Left kidney (tissue), 2 donors: ENCODE results near the gene SYK. TPM values are rescaled to one million over a fixed set of nuclear protein-coding genes. Genes with fewer than 3 reads are reported as not detected.
"Not testable (repeated sequence)": the region's sequence is repeated elsewhere in the genome, so short reads cannot be mapped to it uniquely, and the experiment has no call there.

Source experiments
- DNase-seq: peaks from one replicate; pipeline ENCODE4 v3.0.0-alpha.2; 2013
- polyA plus RNA-seq: library from polyadenylated mRNA; unstranded; fragments of 120-200 nt; gene quantifications from one replicate; pipeline ENCODE4 v1.2.1, GENCODE V29; 2013; ENCODE audit not compliant: insufficient read length

The SYK gene
- polyA plus RNA-seq, 1 donor, result 26.2 TPM

DNA sequence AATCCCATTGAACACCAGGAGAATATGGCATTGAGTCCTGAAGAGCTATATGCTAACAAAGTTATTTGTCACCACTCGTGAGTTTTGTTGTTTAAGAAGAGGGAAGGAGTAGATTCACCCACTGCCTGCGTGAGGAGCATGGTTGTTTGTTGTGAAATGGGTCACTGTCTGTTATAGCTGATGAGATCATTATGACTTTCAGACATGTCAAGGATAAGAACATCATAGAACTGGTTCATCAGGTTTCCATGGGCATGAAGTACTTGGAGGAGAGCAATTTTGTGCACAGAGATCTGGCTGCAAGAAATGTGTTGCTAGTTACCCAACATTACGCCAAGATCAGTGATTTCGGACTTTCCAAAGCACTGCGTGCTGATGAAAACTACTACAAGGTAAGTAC lies 76.9 kb downstream of the SYK start:
- DNase-seq, result no peak

DNA sequence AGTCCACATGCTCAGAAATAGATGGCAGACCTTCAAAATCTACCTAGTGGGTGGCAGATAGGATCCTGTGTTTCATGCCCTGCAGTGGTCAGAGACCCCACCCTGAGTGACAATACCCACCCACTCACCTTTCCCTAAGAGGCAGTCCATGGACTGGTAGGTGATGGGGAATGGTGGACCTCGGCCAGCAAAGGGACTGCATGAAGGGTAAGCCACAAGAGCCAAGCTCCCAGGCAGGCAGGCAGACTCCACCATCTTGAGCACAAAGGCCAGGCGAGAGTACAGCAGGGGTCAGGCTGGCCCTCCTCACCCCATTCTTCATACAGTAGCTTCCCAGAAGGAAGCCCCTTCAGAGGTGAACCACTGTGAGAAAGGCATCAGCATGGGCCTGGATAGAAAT lies 78.4 kb downstream of the SYK start:
- DNase-seq, result no peak

DNA sequence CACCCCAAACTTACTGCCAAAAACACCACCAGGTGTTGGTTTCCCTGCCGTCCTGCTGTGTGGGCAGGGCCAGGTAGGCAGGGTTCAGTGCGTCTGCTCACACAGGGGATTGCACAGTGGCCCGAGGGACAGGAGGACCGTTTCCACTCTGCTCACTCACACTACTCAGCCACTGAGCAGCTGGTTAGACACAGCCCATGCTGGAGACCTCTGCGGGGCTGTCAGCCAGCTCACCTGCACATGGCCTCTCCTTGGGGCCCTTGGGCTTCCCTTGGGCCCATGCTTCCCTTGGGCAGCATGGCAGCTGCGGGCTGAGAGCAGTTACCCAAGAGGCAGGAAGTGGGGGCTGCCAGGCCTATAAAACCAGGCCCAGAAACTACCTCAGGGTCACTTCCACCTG lies 79.0 kb downstream of the SYK start:
- no peak for DNase-seq

DNA sequence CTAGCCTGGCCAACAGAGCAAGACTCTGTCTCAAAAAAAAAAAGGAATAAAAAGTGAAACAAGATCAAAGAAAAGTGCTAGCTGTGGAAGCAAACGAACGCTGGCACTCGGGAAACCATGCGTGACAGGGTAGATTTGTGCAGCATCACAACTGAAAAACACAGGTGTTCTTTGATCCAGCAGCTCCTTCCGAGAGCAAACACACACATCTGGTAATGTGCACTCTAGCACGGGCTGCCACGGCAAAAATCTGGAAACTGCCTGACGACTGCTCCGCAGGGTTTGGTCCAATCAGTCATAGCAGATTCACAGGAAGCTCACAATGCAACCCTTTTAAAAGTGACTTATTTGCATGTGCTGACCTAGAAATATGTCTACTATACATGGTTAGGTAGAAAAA lies 80.0 kb downstream of the SYK start:
- no peak for DNase-seq

DNA sequence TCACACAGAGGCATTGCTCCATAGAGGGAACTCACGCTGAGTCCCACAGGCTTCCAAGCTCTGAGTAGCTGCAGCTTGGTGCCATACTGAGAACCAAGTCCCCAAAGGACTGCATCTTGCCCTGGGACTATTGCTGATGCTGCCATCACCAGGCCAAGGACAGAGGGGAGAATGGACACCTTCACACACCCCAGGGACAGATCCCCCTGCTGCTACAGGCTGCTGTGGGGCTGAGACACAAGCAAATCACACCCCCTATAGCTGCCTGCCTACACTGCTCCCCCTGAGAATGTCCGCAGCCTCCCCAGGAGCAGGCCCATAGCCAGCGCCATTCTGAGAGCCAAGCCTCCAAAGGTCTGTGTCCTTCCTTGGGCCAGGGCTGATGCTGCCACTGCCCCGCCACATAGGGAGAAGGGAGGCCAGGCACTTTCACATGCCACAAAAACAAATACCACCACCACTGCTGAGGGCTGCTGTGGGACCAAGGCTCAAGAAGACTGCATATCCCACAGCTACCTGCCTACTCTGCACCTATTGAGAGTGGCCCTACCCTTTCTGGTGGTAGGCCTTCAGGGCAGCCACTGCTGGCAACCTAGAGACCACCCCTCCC lies 81.5 kb downstream of the SYK start:
- DNase-seq, result no peak

DNA sequence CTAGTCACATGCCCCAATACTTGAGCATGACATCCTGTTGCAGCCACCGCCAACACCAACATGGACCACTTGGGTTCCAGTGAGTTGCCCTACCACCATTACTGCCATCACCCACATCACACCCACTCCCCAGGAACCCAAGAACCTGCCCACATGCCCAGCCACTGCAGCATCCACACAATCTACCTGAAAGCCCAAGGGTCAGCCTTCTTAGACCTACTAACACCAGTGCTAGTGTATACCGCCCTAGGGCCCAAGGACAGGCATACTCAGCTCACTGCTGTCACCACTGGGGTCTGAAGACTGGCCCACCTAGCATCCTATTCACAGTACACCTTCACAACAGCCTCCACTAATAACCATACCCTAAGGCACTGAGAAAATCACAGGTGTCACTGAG lies 82.0 kb downstream of the SYK start:
- no peak for DNase-seq

DNA sequence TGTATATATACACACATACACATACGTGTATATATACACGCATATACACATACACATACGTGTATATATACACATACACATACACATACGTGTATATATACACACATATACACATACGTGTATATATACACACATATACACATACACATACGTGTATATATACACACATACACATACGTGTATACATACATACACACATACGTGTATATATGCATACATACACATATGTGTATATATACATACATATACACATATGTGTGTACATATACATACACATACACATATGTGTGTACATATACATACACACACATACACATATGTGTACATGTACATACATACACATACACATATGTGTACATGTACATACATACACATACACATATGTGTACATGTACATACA lies 82.6 kb downstream of the SYK start:
- DNase-seq, result no peak

DNA sequence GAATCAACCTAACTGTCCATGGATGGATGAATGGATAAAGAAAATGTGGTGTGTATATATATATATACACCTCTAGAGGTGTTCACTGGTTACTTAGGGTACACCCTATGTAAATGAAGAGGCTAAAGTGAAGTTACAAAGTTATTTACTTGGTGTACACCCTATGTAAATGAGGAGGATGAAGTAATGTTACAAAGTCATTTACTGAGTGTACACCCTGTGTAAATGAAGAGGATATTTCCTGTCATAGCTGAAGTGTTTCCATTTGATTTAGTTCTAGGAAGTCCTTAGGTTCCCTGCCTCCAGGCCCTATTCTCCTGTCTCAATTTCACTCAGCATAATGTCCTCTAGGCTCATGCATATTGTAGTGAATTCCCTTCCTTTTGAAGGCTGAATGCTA lies 85.2 kb downstream of the SYK start:
- DNase-seq, result not testable (repeated sequence)

DNA sequence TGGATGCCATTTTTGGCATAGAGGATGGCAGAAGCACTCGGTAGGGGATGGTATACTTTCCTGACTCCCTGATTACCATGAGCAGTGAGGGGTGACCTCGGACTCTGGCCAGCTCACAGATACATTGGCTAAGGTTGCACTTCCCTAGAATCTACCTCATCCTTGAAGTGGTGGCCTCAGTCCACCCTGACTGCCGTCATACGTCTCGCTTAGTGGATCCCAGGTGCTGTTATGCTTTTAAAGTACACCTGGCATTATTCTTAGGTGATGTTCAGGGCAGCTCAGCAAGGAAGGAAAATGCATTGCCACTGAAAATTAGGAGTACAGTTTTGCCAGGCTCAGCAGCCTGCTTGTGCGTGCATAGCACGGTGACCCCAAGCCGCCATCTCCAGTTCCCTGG lies 87.3 kb downstream of the SYK start:
- no peak for DNase-seq

DNA sequence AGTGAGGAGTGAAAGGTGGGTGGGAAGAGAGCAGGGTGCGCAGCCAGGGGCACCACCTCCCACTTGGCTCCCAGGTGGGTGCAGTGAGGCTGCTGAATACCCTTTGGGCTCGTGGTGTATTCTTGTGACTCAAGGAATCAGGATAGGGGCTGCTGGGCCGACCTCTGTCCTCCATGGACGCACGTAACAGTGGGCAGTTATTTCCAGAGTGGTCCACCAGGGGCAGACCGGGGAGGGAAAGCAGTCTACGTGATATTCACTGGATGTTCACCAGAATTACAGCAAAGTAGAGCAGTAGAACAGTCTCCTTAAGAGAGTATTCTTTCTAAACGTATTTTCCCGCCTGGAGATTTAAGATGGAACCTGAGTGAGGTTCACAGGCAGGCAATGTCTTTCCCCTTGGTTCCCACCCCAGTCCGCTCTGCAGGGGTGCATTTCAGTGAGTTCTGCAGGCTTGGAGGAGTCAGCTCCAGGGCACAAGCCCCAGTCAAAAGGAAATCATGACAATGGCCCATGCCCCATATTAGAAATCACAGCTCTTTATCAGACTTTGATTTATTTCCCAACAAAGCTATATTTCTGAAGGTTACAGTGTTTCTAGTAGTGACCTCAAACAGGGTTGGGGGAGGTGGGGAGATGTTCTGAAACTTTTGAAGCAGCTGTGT lies 88.7 kb downstream of the SYK start:
- no peak for DNase-seq

DNA sequence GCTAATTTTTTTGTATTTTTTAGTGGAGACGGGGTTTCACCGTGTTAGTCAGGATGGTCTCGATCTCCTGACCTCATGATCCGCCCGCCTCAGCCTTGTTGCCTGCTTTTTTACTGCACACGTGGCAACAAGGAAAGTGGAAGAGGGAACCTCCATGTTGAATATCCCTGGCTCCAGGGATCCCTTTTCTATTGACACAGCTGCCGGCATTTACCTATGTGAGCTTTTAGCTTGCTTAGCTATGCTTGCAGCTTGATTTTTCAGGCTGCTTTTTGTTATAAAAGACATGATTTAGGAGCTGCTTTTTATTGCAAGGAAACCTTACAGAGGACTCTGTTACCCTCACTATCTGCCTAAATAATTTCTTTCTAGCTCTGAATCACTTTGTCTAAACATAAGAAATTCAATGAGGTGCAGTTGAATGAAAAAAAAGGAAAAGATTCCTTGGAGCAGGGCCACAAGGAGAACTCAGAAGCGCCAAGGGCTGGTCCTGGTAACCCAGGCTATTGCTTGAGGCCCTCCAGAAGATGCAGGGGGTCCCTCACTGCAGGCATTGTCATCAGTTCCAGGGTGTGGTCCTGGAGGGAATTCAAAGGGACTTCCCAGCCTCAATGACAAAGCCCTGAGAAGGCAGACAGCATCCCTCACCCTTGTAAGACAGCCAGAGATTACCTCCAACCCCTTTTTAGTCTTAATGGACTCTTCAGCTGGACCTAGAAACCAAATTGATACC lies 89.9 kb downstream of the SYK start:
- no peak for DNase-seq

DNA sequence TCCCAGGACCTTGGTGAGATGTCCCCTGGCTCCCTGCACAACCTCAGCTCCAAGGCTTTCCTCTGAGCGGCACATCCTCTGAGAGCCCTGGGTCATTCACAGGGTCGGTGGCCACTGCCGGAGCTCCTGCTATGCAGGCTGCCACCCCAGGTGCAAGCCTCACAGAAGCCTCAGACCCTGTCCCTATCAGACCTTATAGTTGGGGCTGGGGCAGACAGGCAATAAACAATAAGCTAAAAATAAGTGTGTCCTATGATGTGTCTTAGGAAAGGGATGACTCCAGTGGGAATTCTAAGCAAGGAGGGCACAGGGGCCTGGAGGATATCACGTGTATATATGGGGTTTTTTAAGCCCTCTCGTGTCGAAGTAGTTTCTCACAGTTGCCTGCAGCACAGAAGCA lies 91.3 kb downstream of the SYK start:
- DNase-seq, result no peak

DNA sequence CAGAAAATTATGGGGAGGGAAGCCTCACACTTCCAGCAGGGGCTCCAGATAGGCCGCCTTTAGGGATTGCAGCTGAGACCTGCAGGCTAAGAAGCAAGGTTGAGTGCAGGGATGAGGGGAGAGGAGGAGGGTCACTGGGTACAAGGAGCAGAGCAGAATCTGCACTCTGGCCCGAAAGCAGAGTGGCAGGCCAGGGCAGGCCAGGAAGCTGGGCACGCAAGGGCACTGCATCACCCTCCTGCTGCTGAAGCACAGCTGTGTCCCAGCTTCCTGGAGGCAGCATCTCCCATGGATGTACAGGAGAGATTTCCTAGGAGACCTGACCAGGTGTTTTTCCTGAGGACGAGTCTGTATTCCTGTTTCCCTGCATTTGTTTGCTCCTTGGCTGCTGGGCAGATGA lies 92.1 kb downstream of the SYK start:
- no peak for DNase-seq

DNA sequence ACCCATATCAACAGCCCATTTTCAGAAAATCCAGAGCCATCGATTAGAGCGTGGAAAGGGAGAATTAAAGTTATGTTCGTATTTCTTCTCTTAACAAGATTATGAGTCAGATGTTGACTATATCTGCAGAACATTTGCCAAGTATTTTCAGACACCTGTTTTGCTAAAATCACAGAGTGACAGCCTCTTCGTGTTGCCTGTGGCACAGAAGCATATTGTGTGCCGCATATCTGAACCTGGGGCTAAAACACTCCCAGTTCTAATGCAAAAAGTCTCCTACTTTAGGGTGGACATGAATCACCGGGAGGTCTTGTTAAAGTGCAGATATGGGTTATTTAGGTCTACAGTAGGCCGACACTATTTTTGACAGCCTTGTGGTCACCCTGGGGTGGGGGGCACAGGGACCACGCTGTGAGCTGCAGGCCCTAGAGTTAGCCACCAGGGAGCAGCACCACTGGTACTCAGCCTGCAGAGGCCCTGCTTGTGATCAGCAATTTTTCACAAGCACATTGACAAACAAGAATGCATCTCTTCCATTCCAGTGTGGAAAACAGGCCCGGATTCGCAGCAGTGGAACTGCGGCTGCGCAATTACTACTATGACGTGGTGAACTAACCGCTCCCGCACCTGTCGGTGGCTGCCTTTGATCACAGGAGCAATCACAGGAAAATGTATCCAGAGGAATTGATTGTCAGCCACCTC lies 93.5 kb downstream of the SYK start:
- DNase-seq, result no peak

DNA sequence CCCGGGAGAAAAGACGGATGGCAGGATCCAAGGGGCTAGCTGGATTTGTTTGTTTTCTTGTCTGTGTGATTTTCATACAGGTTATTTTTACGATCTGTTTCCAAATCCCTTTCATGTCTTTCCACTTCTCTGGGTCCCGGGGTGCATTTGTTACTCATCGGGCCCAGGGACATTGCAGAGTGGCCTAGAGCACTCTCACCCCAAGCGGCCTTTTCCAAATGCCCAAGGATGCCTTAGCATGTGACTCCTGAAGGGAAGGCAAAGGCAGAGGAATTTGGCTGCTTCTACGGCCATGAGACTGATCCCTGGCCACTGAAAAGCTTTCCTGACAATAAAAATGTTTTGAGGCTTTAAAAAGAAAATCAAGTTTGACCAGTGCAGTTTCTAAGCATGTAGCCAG lies 94.2 kb downstream of the SYK start:
- no peak for DNase-seq

DNA sequence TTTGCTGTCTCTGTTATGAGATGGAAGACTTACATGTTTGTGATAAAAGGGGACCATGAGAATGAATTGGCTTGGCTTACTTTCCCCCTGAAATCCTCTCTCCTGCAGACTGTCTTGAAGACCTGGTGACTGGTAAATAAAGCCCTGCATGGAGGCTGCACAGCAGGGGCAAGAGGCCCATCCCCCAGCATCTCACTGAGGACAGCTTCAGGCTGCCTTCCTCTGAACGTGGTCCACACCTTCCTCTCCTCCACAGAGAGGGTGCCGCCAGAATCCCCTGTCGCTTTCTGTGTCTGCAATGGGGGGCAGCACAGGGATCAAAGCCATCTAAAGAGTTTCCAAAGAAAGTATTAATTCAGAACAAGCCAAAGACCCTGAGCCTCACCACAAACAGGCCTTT lies 94.6 kb downstream of the SYK start:
- no peak for DNase-seq

DNA sequence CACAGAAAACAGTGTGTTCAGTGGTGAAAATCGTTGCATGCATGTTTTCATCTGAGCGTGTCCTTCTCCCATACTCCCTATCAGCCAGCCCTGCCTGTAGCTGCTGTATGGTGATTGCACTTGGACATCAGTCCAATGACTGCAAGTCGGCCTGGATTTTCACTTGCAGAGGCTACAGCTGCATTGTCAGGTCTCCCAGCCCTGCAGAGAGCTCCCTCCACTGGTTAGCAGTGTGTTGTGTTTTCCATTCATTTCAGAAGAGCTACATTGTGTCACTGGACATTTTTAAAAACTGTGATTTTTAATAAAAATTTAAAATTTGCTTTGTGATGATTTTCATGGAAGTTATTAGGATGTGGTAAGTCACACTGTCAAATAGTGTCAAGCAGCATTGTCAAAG lies 96.6 kb downstream of the SYK start:
- DNase-seq, result no peak

DNA sequence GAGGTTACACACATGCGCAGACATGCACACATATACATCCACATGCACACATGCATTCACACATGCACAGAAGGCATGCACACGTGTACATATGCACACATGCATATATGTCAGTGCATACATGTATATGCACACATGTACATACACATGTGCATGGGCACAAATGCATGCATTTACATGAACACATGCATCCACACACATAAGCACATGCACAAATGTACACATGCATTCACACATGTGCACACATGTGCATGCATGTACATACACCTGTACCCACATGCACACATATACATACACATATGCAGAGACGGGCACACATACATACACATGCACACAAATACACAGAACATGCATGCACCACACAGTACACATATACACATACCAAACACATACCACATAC lies 97.7 kb downstream of the SYK start:
- no peak for DNase-seq

DNA sequence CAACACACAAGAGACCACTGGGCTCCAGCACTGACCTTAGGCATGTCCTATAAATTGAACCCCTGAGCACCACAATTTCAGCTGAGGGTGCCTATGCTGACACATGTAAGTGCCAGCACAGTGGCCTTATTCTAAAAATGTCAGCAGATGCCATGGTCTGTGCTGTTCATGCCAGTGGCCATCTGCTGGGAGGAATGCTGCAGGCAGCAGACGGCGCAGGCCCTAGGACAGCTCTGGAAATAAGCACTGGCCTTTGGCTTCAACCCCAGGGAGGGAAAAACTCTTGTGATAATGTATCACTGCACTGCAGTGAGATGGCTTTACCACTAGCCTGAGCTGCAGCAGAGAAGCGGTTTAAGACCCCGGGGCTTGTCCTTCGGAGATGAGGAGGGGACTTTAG lies 98.5 kb downstream of the SYK start:
- DNase-seq, result no peak

DNA sequence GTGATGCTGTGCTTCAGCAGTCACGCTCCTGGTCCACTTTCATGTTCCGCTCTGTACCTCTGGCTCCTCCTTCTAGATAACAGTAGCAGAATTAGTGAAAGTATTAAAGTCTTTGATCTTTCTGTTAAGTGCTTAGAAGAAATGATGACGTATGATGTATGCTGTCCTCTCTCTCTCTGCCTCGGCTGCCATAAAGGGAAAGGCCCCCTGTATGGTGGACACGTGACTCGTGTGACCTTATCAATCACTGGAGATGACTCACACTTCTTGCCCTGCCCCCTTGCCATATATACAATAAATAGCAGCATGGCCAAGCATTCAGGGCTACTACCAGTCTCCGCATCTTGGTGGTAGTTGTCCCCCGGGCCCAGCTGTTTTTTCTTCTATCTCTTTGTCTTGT lies 100.3 kb downstream of the SYK start:
- no peak for DNase-seq

DNA sequence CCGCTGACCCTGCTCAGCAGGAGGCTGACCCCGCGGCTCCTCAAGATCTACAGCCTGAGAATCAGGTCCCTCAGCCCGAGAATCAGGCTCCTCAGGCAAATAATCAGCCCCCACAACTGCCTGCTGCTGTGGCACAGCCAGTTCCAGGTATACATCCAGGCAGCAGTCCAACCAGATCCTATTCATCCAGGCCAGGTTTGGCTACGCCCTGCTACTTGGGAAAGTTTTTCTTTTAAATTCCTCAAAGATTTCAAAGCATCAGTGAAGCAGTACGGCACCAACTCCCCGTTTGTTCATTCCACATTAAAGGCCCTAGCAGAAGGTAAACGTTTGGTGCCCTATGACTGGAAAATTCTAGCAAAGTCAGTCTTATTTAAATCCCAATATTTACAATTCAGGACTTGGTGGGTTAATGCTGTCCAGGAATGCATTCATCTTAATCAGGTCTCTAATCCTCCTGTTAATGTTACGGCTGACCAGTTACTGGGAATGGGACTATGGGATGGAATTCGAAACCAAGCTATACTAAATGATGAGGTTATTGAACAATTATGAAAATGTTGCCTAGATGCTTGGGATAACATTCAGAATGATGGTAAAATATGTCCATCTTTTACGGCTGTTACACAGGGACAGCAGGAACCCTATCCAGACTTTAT lies 102.3 kb downstream of the SYK start:
- DNase-seq, result no peak

DNA sequence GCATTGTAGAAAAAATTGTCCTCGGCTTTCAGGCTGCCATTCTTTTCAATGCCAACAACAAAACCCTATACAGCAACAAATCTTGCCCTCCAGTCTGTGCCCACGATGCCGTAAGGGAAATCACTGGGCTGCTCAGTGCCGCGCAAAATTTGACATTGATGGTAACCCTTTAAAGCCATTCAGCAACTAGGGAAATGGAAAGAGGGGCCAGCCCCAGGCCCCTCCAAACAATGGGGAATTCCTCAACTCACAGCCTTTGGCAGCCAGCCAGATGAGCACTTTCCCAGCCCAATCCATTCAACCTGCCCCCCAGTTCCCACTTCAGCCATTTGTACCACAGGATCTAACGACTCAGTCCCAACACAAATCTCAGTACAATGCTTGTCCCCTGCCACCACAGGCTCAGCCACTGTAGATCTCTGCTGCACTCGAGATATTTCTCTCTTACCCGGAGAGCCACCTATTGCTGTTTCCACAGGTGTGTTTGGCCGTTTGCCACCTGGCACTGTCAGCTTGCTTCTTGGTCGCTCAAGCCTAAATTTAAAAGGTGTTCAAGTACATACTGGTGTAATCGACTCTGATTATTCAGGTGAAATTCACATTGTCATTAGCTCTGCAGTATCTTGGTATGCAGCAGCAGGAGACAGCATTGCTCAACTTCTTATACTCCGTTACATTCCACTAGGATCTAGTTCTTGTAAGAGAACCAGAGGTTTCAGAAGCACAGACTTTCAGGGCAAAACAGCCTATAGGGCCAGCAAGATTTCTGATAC lies 103.3 kb downstream of the SYK start:
- DNase-seq, result no peak
